Gastrocnemius medialis (tissue), 4 donors: ENCODE data around the gene NGFR. TPM values are rescaled to one million over a fixed set of nuclear protein-coding genes. Genes with fewer than 3 reads are reported as not detected.

ENCODE experiments used
- ATAC-seq, 2 donors: fragments of 150-250 bp; one replicate each; pipeline ENCODE4 v1.9.1; 2016
- DNase-seq, 2 donors: peaks; one replicate each; pipeline ENCODE4 v3.0.0-alpha.2; 2019
- H3K27ac ChIP-seq, 4 donors: fragments of 200-600 bp; sonication (generic); 1 replicate in 1 of 4; 2 replicates in 3 of 4; pipeline ENCODE4 v1.5.1; 2016 to 2018; ENCODE audit warnings: mild to moderate bottlenecking in 2 of 4, moderate library complexity in 1 of 4
- H3K27me3 ChIP-seq, 3 donors: fragments of 200-600 bp; sonication (generic) in 2 of 3; 1 replicate in 1 of 3; 2 replicates in 2 of 3; pipeline versions ENCODE4 v1.5.1 to v1.6.0; 2016 to 2019; ENCODE audit warnings: mild to moderate bottlenecking in 1 of 3, moderate library complexity in 1 of 3
- H3K36me3 ChIP-seq, 2 donors: fragments of 200-600 bp; sonication (generic) in 1 of 2; one replicate each; pipeline ENCODE4 v1.5.1; 2017 to 2018
- H3K4me1 ChIP-seq, 2 donors: fragments of 200-600 bp; sonication (generic) in 1 of 2; one replicate each; pipeline ENCODE4 v1.5.1; 2016 to 2017; ENCODE audit warnings: mild to moderate bottlenecking in 2 of 2
- H3K4me3 ChIP-seq, 4 donors: fragments of 200-600 bp; sonication (generic) in 3 of 4; 1 replicate in 1 of 4; 2 replicates in 3 of 4; pipeline ENCODE4 v1.5.1; 2016 to 2019; ENCODE audit warnings: mild to moderate bottlenecking in 2 of 4
- H3K9me3 ChIP-seq, 3 donors: fragments of 200-600 bp; sonication (generic) in 2 of 3; 1 replicate in 1 of 3; 2 replicates in 2 of 3; pipeline ENCODE4 v1.5.1; 2016 to 2019
- POLR2A ChIP-seq, 2 donors: fragments of 450-650 bp; IDR thresholded peaks; one replicate each; pipeline ENCODE4 v1.6.1; 2017; ENCODE audit warnings: antibody characterized with exemption in 2 of 2, mild to moderate bottlenecking in 2 of 2, moderate library complexity in 2 of 2
- in situ Hi-C, 4 donors: fragments of 200-750 bp; cut with MboI; loops; one replicate each; pipeline versions ENCODE4 v1.15.0 to v1.8.0; 2017; ENCODE audit warnings: low sequenced_read_pairs in 4 of 4
- intact Hi-C: fragments of 100-400 bp; cut with DNase I; formaldehyde crosslinking; loops from one replicate; pipeline ENCODE4 v1.15.1; 2023; ENCODE audit warnings: low total_unique reads
- total RNA-seq, 4 donors: library from RNA; depleted of rRNA; stranded (reverse); fragments of >200 nt; gene quantifications; one replicate each; pipeline versions ENCODE4 v1.1.0 to v1.2.3, GENCODE V29; 2016
- TF ChIP-seq, protein P1 (sequence below), 5 experiments: fragments of 450-650 bp in 3 of 5; fragments of 200-600 bp in 2 of 5; sonication (generic) in 2 of 5; IDR thresholded peaks in 4 of 5; conservative IDR thresholded peaks in 1 of 5; 1 replicate in 4 of 5; 2 replicates in 1 of 5; pipeline ENCODE4 v1.5.1; 2016 to 2019; ENCODE audit warnings: antibody characterized with exemption in 5 of 5, mild to moderate bottlenecking in 3 of 5, moderate library complexity in 3 of 5

NGFR gene
- total RNA-seq, 4 donors from 2014 or later: 0.41 to 3.2 (median 1.0) TPM; not detected in 1

DNA sequence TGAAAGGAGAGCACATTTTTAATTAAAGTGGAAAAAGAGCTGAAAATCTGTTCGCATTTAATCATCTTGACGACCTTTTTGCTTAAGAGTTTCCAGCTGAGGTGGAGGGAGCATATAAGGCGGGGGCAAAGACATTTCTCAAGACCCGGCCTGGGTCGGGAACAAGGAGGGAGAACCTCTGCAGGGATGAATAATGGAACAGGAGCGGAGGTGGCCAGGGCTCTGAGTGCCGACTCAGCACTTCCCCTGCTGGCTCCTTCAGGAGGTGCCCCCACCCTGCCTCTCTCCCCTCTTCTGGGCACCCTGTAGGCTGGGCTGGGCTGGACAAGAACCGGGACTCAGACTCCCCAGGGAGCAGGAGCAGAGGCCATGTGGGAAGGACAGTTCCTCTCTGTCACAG, 7.9 kb upstream of the NGFR start:
- intact Hi-C loops: no loop called here
- TF ChIP-seq POLR2A (IDR thresholded peaks at IDR 0.05): no peak
- TF ChIP-seq, protein P1, sequence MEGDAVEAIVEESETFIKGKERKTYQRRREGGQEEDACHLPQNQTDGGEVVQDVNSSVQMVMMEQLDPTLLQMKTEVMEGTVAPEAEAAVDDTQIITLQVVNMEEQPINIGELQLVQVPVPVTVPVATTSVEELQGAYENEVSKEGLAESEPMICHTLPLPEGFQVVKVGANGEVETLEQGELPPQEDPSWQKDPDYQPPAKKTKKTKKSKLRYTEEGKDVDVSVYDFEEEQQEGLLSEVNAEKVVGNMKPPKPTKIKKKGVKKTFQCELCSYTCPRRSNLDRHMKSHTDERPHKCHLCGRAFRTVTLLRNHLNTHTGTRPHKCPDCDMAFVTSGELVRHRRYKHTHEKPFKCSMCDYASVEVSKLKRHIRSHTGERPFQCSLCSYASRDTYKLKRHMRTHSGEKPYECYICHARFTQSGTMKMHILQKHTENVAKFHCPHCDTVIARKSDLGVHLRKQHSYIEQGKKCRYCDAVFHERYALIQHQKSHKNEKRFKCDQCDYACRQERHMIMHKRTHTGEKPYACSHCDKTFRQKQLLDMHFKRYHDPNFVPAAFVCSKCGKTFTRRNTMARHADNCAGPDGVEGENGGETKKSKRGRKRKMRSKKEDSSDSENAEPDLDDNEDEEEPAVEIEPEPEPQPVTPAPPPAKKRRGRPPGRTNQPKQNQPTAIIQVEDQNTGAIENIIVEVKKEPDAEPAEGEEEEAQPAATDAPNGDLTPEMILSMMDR (IDR thresholded peaks at IDR 0.05 in 4 of 5, conservative IDR thresholded peaks at IDR 0.05 in 1 of 5): no peak
- Histone ChIP-seq H3K9me3 (no peaks in the 10 kb centered on the region), H3K4me1 (no peaks in the 10 kb centered on the region), H3K27ac (no peak overlapping the region), H3K4me3 (no peak overlapping the region), H3K36me3 (no peaks in the 10 kb centered on the region), H3K27me3 (peaks cover 0 to 11% (median 4%) of the 10 kb centered on the region in 3 donors)
- DNase-seq: no peak
- in situ Hi-C loops: no loop called here
- no peak for ATAC-seq

DNA sequence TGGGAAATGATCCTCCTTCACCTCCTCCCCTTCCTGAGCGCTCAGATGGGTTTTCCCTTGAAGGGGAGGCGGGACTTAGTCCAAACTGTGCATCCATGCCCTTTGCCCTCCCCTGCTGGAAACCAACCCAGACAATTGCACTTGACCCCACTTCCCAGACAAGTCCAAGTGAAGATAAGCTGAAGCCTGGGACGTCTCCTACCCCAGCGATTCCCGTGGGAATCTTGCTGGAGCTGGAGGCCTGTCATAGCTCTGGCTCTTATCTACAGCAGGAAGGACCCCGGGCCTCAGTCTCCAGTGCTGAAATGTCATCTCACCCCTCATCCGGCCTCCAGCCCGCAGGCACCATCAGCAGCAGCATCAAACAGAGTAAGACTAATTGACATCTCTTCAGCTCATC, 6.5 kb upstream of the NGFR start:
- TF ChIP-seq, protein P1 (IDR thresholded peaks at IDR 0.05 in 4 of 5, conservative IDR thresholded peaks at IDR 0.05 in 1 of 5): no peak
- TF ChIP-seq POLR2A (IDR thresholded peaks at IDR 0.05): no peak
- DNase-seq (no peak), ATAC-seq (no peak)
- in situ Hi-C loops (no loop called here), intact Hi-C loops (no loop called here)
- no peaks in the 10 kb centered on the region for H3K36me3 ChIP-seq
- H3K4me1 ChIP-seq: no peaks in the 10 kb centered on the region
- H3K27me3 ChIP-seq: peaks cover 0 to 9% (median 4%) of the 10 kb centered on the region in 3 donors
- no peaks in the 10 kb centered on the region for H3K9me3 ChIP-seq
- H3K27ac ChIP-seq: no peak overlapping the region
- no peak overlapping the region for H3K4me3 ChIP-seq

DNA sequence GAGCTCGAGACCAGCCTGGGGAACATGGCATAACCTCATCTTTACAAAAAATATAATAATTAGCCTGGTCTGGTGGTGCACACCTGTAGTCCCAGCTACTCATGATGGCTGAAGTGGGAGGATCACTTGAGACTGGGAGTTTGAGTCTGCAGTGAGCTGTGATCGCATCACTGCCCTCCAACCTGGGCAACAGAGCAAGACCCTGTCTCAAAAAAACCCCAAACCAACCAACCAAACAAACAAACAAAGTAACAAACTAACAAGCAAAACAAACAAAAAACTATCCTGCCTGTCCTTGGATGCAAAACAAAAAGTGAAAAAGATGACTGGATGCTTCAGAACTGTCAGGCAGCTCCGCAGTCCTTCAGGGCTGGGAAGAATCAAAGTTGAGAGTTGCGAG, 5.7 kb upstream of the NGFR start:
- in situ Hi-C loops: no loop called here

DNA sequence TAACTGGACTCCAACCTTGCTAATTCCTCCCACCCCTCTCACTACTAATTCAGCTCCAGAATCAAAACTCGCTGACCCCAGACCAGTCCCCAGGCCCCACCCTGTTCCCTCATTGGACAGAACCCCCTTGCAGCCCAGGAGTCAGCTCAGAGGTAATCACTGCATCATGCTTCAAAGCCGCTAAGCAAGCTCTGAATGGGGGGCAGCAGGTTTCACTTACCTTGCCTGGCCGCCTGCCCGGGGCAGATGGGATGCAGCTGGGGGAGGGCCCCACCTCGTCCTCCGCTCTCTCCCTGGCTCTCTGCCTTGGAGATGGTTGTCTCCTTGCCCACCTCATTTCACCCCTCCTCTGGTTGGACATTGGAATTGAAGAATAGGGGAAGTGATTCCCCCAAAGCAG, 4.8 kb upstream of the NGFR start:
- intact Hi-C loops: loop anchor here (10.0 kb wide), 1 partner anchor 215 kb away; the partner anchor contains the start of gene SLC35B1
- Histone ChIP-seq H3K4me1 (peaks cover 0 to under 1% of the 10 kb centered on the region in 2 donors), H3K27ac (no peak overlapping the region), H3K4me3 (no peak overlapping the region), H3K27me3 (peaks cover 4 to 8% (median 4%) of the 10 kb centered on the region in 3 donors), H3K9me3 (no peaks in the 10 kb centered on the region), H3K36me3 (no peaks in the 10 kb centered on the region)
- DNase-seq (no peak), ATAC-seq (no peak)
- in situ Hi-C loops: loop anchor here in 1 of 4 donors (10.0 kb wide), 1 partner anchor 55 kb away; no protein-coding TSS in a partner anchor
- TF ChIP-seq, protein P1 (IDR thresholded peaks at IDR 0.05 in 4 of 5, conservative IDR thresholded peaks at IDR 0.05 in 1 of 5): no peak
- TF ChIP-seq POLR2A (IDR thresholded peaks at IDR 0.05): no peak

More for the DNA sequence above, 5.7 kb upstream of the NGFR start:
- H3K9me3 ChIP-seq: no peaks in the 10 kb centered on the region
- H3K4me3 ChIP-seq: no peak overlapping the region
- no peak for TF ChIP-seq POLR2A (IDR thresholded peaks at IDR 0.05)
- TF ChIP-seq, protein P1 (IDR thresholded peaks at IDR 0.05 in 4 of 5, conservative IDR thresholded peaks at IDR 0.05 in 1 of 5): no peak
- H3K4me1 ChIP-seq: no peaks in the 10 kb centered on the region
- H3K36me3 ChIP-seq: no peaks in the 10 kb centered on the region
- H3K27me3 ChIP-seq: peaks cover 0 to 9% (median 4%) of the 10 kb centered on the region in 3 donors
- no peak for DNase-seq
- H3K27ac ChIP-seq: no peak overlapping the region
- intact Hi-C loops: no loop called here
- ATAC-seq: no peak
